NT2/D1 (cell line): ENCODE results near the gene CD164L2.
A peak's percentile ranks its signal among the peaks of the same experiment; 100 is the strongest.

Source experiments
- DNase-seq: peaks from one replicate; pipeline ENCODE4 v3.0.0-alpha.2; 2011; ENCODE audit warnings: low read depth, low spot score
- H3K27me3 ChIP-seq: 2 replicates; pipeline ENCODE4 v1.6.0; 2011; ENCODE audit warnings: mild to moderate bottlenecking; ENCODE audit not compliant: insufficient read length, insufficient read depth
- H3K36me3 ChIP-seq: 2 replicates; pipeline ENCODE4 v1.6.1; 2011; ENCODE audit warnings: mild to moderate bottlenecking, low read length, mixed read lengths; ENCODE audit not compliant: insufficient read depth, insufficient read length
- H3K4me1 ChIP-seq: 2 replicates; pipeline ENCODE4 v1.5.1; 2011; ENCODE audit not compliant: insufficient read depth, insufficient read length
- H3K4me3 ChIP-seq: 2 replicates; pipeline ENCODE4 v1.5.1; 2011; ENCODE audit warnings: low read depth; ENCODE audit not compliant: insufficient read length
- H3K9ac ChIP-seq: 2 replicates; pipeline ENCODE4 v1.6.0; 2011; ENCODE audit warnings: low read depth; ENCODE audit not compliant: insufficient read length
- H3K9me3 ChIP-seq: 2 replicates; pipeline ENCODE4 v1.5.1; 2011; ENCODE audit warnings: mild to moderate bottlenecking, low read length; ENCODE audit not compliant: insufficient read depth
- SUZ12 ChIP-seq: IDR thresholded peaks from 2 replicates; pipeline ENCODE4 v1.6.1; 2011; ENCODE audit not compliant: insufficient read length, insufficient read depth; ENCODE audit errors: extremely low read depth
- YY1 ChIP-seq: IDR thresholded peaks from 2 replicates; pipeline ENCODE4 v1.6.1; 2011; ENCODE audit not compliant: insufficient read length, insufficient read depth
- ZNF274 ChIP-seq: IDR thresholded peaks from 2 replicates; pipeline ENCODE4 v1.6.1; 2011; ENCODE audit warnings: mild to moderate bottlenecking, low read depth, low read length

Gene CD164L2

GRCh38 chr1:27381969-27382762, 967 bp downstream of the CD164L2 start:
- peaks cover 14% of the 10 kb centered on the region for H3K4me1 ChIP-seq
- H3K4me3 ChIP-seq, result peak overlapping the region; percentile 49
- no peak for DNase-seq
- H3K9ac ChIP-seq, result peak overlapping the region; percentile 86
- H3K27me3 ChIP-seq, result peaks cover 27% of the 10 kb centered on the region
- H3K36me3 ChIP-seq, result no peaks in the 10 kb centered on the region
- no peaks in the 10 kb centered on the region for H3K9me3 ChIP-seq
- TF ChIP-seq ZNF274, result no peak
- TF ChIP-seq SUZ12, result no peak
- TF ChIP-seq YY1, result no peak

GRCh38 chr1:27380766-27381733, 2.1 kb downstream of the CD164L2 start:
- no peaks in the 10 kb centered on the region for H3K9me3 ChIP-seq
- peaks cover 14% of the 10 kb centered on the region for H3K4me1 ChIP-seq
- no peak overlapping the region for H3K9ac ChIP-seq
- peaks cover 27% of the 10 kb centered on the region for H3K27me3 ChIP-seq
- no peaks in the 10 kb centered on the region for H3K36me3 ChIP-seq
- no peak overlapping the region for H3K4me3 ChIP-seq
- no peak for DNase-seq
- no peak for TF ChIP-seq SUZ12
- TF ChIP-seq ZNF274, result no peak
- TF ChIP-seq YY1, result no peak

- no peak for TF ChIP-seq SUZ12
- TF ChIP-seq YY1, result no peak
- no peak for TF ChIP-seq ZNF274
- no peak for DNase-seq
- no peak overlapping the region for H3K9ac ChIP-seq
- no peak overlapping the region for H3K4me3 ChIP-seq
- no peaks in the 10 kb centered on the region for H3K36me3 ChIP-seq
- H3K4me1 ChIP-seq, result peaks cover 14% of the 10 kb centered on the region
- H3K9me3 ChIP-seq, result no peaks in the 10 kb centered on the region
- H3K27me3 ChIP-seq, result peaks cover 27% of the 10 kb centered on the region
Observed at GRCh38 chr1:27380224-27380623, 2.9 kb downstream of the CD164L2 start.

GRCh38 chr1:27379564-27380122, 3.5 kb downstream of the CD164L2 start:
- H3K9me3 ChIP-seq, result no peaks in the 10 kb centered on the region
- TF ChIP-seq ZNF274 (no peak), SUZ12 (no peak), YY1 (no peak)
- peaks cover 27% of the 10 kb centered on the region for H3K27me3 ChIP-seq
- peaks cover 14% of the 10 kb centered on the region for H3K4me1 ChIP-seq
- peak overlapping the region; percentile 47 for H3K9ac ChIP-seq
- H3K36me3 ChIP-seq, result no peaks in the 10 kb centered on the region
- no peak overlapping the region for H3K4me3 ChIP-seq
- no peak for DNase-seq

- Histone ChIP-seq H3K4me1 (peaks cover 16% of the 10 kb centered on the region), H3K9me3 (no peaks in the 10 kb centered on the region), H3K4me3 (no peak overlapping the region), H3K36me3 (no peaks in the 10 kb centered on the region), H3K27me3 (peaks cover 26% of the 10 kb centered on the region), H3K9ac (no peak overlapping the region)
- DNase-seq, result no peak
- no peak for TF ChIP-seq ZNF274
- TF ChIP-seq SUZ12, result no peak
- no peak for TF ChIP-seq YY1
Observed at GRCh38 chr1:27377760-27378495, 5.2 kb downstream of the CD164L2 start.

- Histone ChIP-seq H3K9me3 (no peaks in the 10 kb centered on the region), H3K36me3 (no peaks in the 10 kb centered on the region), H3K4me1 (peaks cover 12% of the 10 kb centered on the region), H3K9ac (no peak within 1 kb of the TSS), H3K4me3 (no peak within 1 kb of the TSS), H3K27me3 (no peaks in the 10 kb centered on the region)
- TF ChIP-seq ZNF274 (no peak), YY1 (no peak), SUZ12 (no peak)
- DNase-seq, result no peak
Observed at GRCh38 chr1:27374362-27375086, 8.6 kb downstream of the CD164L2 start, which contains the start of gene FCN3. Gene FCN3, minus strand, starts transcription at chr1:27374824. Its CDS starts 6 bp downstream, at chr1:27374818.
